H1 (cell line): ENCODE results near the gene SCCPDH.

Experiments used
- BACH1 ChIP-seq: IDR thresholded peaks from 2 replicates; pipeline ENCODE4 v1.6.1; 2012; ENCODE audit warnings: low read length, improper control_type of control experiment
- CBX5 ChIP-seq: fragments of 300-800, 300-1000 bp; sonication (generic); IDR thresholded peaks from 2 replicates; pipeline ENCODE4 v1.7.1; 2016; ENCODE audit warnings: antibody characterized with exemption, low read length, low read depth
- CHD2 ChIP-seq: IDR thresholded peaks from 2 replicates; pipeline ENCODE4 v1.6.1; 2012; ENCODE audit warnings: low read length, improper control_type of control experiment
- CTCF ChIP-seq, 3 experiments: IDR thresholded peaks; 1 replicate in 2 of 3; 2 replicates in 1 of 3; pipeline versions ENCODE4 v1.5.1 to v1.6.1; 2011; ENCODE audit warnings: low read length in 3 of 3, mild to moderate bottlenecking in 3 of 3, inconsistent platforms in 2 of 3, low read depth in 1 of 3, moderate library complexity in 1 of 3; ENCODE audit not compliant: insufficient read depth in 1 of 3; ENCODE audit errors: control extremely low read depth in 1 of 3
- EGR1 ChIP-seq: IDR thresholded peaks from 2 replicates; pipeline ENCODE4 v1.6.1; 2011; ENCODE audit warnings: low read depth, low read length, borderline replicate concordance
- HDAC6 ChIP-seq: IDR thresholded peaks from one replicate; pipeline ENCODE4 v1.7.1; 2012; ENCODE audit warnings: low read depth, mild to moderate bottlenecking, inconsistent platforms, low read length, moderate library complexity
- MAX ChIP-seq: IDR thresholded peaks from 2 replicates; pipeline ENCODE4 v1.6.1; 2012; ENCODE audit warnings: inconsistent platforms
- PHF8 ChIP-seq: fragments of 200-600 bp; sonication (generic); conservative IDR thresholded peaks from 2 replicates; pipeline ENCODE4 v1.7.1; 2012; ENCODE audit warnings: low read depth, mild to moderate bottlenecking, inconsistent platforms, low read length, moderate library complexity
- RAD21 ChIP-seq, 2 experiments: IDR thresholded peaks in 1 of 2; conservative IDR thresholded peaks in 1 of 2; 2 replicates each; pipeline ENCODE4 v1.6.1; 2011; ENCODE audit warnings: low read depth in 2 of 2, low read length in 2 of 2, improper control_type of control experiment in 1 of 2, inconsistent platforms in 1 of 2, mild to moderate bottlenecking in 1 of 2, moderate library complexity in 1 of 2
- RNF2 ChIP-seq: fragments of 200-900, 300-1000 bp; sonication (generic); IDR thresholded peaks from 2 replicates; pipeline ENCODE4 v1.7.1; 2016; ENCODE audit warnings: borderline replicate concordance, low read depth, mild to moderate bottlenecking, antibody characterized with exemption, low read length; ENCODE audit not compliant: poor library complexity, severe bottlenecking; ENCODE audit errors: missing control alignments
- SP1 ChIP-seq: IDR thresholded peaks from 2 replicates; pipeline ENCODE4 v1.6.1; 2011; ENCODE audit warnings: low read depth, low read length
- TF ChIP-seq, protein P1 (sequence below): IDR thresholded peaks from 2 replicates; pipeline ENCODE4 v1.6.1; 2011; ENCODE audit warnings: low read length, improper control_type of control experiment

DNA sequence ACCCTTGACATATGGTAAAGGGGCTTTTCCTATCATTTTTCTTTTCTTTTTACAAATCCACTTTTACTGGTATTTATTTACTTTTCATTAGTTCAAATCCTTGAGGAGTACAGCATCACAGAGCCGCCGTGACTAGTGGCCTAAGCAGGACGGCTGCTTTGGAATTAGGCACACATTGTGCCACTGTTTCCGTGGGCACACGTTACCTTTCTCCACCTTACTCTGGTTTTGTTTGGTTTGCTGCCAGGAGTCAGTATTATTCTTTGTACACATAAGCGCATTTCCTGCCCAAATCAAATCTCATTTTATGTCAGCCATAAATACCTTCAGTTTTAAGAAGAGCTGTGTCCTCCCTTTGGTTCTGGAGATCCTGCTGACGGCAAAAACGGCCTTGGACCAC is 31.2 kb downstream of the SCCPDH start:
- TF ChIP-seq, protein P1, sequence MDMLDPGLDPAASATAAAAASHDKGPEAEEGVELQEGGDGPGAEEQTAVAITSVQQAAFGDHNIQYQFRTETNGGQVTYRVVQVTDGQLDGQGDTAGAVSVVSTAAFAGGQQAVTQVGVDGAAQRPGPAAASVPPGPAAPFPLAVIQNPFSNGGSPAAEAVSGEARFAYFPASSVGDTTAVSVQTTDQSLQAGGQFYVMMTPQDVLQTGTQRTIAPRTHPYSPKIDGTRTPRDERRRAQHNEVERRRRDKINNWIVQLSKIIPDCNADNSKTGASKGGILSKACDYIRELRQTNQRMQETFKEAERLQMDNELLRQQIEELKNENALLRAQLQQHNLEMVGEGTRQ = no peak
- TF ChIP-seq PHF8 = no peak
- no peak for TF ChIP-seq SP1
- no peak for TF ChIP-seq CHD2
- TF ChIP-seq RAD21 (IDR thresholded peaks at IDR 0.05 in 1 of 2, conservative IDR thresholded peaks at IDR 0.05 in 1 of 2; ENCODE audit: low read depth in 2 of 2, low read length in 2 of 2) = no peak
- TF ChIP-seq CBX5 = no peak
- TF ChIP-seq MAX = no peak
- no peak for TF ChIP-seq EGR1
- TF ChIP-seq CTCF (IDR thresholded peaks at IDR 0.05; ENCODE audit: control extremely low read depth in 1 of 3, insufficient read depth in 1 of 3, low read depth in 1 of 3, low read length in 3 of 3) = no peak
- TF ChIP-seq RNF2 = no peak
- TF ChIP-seq HDAC6 = no peak
- TF ChIP-seq BACH1 = no peak
